ENCODE measurements around the gene CRAMP1.
"Not testable (repeated sequence)": the region's sequence is repeated elsewhere in the genome, so short reads cannot be mapped to it uniquely, and the experiment has no call there.

CRAMP1 gene

DNA sequence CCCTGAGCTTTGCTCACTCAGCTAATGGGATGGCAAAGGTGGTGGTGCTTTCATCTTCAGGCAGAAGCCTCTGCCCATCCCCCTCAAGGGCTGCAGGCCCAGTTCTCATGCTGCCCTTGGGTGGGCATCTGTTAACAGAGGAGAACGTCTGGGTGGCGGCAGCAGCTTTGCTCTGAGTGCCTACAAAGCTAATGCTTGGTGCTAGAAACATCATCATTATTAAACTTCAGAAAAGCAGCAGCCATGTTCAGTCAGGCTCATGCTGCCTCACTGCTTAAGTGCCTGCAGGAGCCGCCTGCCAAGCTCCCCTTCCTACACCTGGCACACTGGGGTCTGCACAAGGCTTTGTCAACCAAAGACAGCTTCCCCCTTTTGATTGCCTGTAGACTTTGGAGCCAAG, 88.1 kb downstream of the CRAMP1 start:
- DNase-seq (ENCODE audit: low read depth, low spot score): no peak
- H3K4me3 ChIP-seq (ENCODE audit: low read length): no peak overlapping the region

DNA sequence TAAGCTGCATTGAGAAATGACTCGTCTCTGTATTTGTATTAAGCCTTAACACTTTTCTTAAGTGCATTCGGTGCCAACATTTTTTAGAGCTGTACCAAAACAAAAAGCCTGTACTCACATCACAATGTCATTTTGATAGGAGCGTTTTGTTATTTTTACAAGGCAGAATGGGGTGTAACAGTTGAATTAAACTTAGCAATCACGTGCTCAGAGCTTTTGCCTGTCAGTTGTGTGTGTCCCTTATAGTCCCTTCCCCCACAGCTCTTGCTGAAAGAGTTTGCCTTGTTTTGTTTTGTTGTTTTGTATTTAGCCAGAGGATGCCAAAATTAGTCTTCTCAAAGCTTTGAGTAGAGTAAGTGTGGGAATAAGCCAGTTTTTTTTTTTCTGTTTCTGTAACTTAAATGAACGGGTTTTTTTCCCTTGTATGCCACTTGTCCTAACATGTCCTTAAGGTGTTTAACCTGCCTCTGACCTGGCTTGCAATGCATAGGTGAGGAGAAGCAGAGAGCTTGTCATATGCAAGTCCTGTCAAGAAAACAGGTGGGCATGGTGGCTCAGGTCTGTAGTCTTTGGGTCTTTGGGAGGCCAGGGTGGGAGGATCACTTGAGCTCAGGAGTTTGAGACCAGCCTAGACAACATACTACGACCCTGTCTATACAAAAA, 89.2 kb downstream of the CRAMP1 start:
- H3K4me3 ChIP-seq (ENCODE audit: low read length): no peak overlapping the region
- DNase-seq (ENCODE audit: low read depth, low spot score): no peak

DNA sequence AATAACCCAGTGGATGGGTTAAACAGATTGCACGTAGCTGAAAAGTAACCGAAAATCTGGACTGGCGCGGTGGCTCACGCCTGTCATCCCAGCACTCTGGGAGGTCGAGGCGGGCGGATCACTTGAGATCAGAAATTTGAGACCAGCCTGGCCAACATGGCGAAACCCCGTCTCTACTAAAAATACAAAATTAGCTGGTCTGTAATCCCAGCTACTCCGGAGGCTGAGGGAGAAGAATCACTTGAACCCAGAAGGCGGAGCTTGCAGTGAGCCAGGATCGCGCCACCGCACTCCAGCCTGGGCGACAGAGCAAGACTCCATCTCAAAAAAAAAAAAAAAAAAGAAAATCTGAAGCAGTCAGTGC, 93.1 kb downstream of the CRAMP1 start:
- peak overlapping the region; percentile 88 for H3K4me3 ChIP-seq (ENCODE audit: low read length)
- DNase-seq (ENCODE audit: low read depth, low spot score): not testable (repeated sequence)

DNA sequence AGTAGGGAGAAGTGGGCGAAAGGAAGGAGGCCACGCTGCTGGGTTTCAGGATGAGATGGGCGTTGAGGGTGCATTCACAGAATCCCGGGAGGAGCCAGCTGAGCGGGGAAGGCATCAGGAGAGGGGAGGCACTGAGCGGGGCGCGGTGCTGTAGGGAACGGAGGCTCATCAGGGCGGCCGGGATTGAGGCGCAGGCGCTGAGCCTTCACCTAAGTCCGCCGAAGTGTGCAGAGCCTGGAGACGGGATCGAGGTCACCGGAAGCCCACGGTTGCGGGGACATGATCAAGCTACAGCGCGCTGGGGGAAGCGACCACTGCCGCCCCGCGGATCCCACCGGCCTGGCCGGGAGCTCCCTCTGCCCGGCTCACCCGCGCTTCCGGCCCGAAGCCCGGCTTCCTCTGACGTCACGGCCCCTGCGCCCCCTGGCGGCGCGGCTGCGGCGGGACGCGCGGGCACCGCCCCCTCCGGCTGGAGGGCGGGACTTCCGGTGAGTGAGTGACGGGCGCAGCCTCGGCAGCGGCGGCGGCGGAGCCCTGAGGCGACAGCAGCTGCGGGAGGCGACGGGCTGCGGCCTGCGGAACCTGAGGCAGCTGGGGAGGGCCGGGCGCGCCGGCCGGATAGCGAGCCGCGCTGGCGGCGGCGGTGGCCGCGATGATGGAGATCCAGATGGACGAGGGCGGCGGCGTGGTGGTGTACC, 93.7 kb downstream of the CRAMP1 start, which contains the start of gene MAPK8IP3:
Gene MAPK8IP3, plus strand, starts transcription at position 508 of the 698 bp plus-strand sequence. Its CDS starts 145 bp downstream, at position 653.
- H3K4me3 ChIP-seq (ENCODE audit: low read length): peak within 1 kb of the TSS; percentile 96
- DNase-seq (ENCODE audit: low read depth, low spot score): peak; percentile 78

DNA sequence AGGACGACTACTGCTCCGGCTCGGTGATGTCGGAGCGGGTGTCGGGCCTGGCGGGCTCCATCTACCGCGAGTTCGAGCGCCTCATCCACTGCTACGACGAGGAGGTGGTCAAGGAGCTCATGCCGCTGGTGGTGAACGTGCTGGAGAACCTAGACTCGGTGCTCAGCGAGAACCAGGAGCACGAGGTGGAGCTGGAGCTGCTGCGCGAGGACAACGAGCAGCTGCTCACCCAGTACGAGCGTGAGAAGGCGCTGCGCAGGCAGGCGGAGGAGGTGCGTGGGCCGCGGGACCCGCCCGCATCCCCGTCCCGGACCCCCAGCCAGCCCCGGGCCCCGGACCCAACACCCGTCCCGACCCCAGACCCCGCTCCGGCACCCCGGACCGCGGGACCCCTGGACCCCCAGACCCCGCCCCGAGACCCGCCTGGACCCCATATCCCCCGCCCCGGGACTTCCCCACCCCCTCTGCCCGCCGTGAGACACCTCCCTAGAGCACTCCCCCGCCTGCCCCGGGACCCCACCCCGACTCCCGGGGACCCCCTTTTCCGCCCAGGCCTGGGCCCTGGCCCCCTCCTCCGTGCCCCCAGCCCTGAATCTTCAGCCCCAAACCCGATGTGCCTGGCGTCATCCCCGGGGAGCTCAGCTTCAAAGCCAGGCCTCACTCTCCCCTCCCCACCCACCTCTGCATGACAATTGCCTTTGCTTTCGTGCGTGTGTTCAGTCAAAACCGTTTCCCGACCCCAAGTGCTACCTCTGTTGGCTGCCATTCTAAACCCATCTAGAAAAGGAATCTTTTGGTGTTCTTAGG, 94.4 kb downstream of the CRAMP1 start:
- no peak for DNase-seq (ENCODE audit: low read depth, low spot score)
- peak overlapping the region; percentile 96 for H3K4me3 ChIP-seq (ENCODE audit: low read length)

DNA sequence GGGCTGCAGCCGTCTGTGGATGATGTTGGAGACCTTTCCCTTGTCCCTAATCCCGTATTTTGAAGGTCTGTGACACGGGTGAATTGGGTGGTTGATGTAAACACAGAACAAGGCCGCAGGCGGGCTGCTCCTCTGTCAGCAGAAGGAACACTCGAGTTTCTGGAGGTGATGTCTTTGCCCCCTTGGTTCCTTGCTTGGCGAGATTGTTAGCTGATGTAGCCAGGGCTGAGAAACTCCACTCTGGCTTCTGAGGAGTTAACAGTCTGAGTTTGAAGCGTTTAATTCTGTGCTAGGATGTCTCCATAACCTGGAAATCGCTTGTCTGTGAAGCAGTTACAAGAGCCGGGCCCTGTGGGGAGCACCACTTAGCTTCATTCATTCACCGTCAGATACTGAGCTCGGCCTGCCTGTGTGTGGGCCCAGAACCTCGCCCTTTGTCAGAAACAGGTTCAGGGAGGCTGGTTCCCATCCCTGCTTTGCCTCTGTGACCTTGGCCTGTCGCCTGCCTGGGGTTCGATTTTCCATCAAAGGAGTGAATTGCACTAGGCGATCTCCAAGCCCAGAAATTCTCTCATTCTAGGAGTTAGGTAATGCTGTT, 95.1 kb downstream of the CRAMP1 start:
- H3K4me3 ChIP-seq (ENCODE audit: low read length): peak overlapping the region; percentile 96
- no peak for DNase-seq (ENCODE audit: low read depth, low spot score)

DNA sequence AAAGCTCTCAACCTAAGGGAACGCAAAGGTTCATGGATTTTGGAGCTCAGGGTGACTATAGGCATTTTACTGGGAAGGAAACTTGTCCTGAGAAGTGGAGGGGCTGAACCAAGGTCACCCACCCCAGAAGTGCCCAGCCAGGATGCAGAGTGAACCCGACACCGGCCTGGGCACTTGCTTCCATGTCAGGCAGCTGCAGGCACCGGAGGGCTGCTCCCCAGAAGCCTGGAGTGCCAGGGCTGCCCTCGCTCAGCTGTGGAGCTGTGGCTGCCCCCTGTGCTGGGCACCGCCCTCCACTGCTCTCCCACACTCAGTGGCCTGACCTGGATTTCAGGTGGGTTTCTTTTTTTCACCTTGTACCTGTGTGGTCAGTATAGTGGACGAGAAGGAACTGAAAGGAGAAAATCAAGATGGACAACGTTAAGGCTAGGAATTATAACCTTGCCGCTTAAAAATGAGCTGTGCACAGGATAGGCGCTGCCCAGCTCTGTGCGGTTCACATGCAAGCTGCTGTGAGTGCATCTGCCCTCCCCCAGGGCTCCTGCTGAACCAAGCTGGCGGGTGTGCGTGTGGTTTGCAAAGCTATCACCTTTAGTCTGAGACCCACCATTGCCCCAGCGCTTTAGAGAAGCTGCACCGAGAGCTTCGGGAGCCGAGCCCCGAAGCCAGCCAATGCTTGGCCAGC, 96.1 kb downstream of the CRAMP1 start:
- no peak for DNase-seq (ENCODE audit: low read depth, low spot score)
- no peak overlapping the region for H3K4me3 ChIP-seq (ENCODE audit: low read length)

DNA sequence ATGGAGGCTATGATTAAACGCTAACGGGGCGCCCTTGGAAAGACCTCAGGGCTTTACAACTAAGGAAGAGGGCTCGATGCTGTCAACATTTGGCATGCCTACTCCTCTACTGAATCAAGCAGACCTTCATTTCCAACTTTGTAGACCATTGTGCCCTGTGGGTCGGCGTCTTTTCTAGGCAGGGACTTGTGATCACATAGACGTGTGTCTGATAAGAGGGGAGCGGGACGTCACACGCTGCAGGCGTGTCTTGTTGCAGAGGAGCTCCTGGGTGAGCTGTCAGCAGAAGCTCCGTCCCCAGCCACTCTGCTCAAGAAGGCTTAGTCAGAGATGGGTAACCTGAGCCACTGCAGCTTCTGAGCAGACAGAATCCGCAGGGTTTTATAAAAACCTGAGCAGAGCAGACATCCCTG, 96.6 kb downstream of the CRAMP1 start:
- no peak for DNase-seq (ENCODE audit: low read depth, low spot score)
- no peak overlapping the region for H3K4me3 ChIP-seq (ENCODE audit: low read length)

DNA sequence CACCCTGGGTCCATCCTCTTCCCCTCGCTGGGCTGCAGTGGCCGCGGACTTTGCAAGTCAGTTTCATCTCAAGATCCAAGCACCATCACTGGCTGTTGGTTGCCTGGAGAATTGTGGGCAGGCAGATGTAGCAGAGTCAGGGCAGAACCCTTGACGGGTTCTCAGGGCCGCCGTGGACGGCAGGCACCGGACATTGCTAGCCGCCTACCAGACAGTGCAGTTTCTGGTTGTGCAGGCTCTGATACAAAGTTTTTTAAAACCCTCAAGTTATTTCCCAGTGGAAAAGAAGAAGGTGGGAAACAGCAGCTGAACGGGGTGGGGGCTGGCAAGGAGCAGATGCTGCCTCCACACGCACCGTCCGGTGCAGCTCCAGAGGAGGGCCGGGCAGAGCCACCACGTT, 97.2 kb downstream of the CRAMP1 start:
- no peak overlapping the region for H3K4me3 ChIP-seq (ENCODE audit: low read length)
- no peak for DNase-seq (ENCODE audit: low read depth, low spot score)

DNA sequence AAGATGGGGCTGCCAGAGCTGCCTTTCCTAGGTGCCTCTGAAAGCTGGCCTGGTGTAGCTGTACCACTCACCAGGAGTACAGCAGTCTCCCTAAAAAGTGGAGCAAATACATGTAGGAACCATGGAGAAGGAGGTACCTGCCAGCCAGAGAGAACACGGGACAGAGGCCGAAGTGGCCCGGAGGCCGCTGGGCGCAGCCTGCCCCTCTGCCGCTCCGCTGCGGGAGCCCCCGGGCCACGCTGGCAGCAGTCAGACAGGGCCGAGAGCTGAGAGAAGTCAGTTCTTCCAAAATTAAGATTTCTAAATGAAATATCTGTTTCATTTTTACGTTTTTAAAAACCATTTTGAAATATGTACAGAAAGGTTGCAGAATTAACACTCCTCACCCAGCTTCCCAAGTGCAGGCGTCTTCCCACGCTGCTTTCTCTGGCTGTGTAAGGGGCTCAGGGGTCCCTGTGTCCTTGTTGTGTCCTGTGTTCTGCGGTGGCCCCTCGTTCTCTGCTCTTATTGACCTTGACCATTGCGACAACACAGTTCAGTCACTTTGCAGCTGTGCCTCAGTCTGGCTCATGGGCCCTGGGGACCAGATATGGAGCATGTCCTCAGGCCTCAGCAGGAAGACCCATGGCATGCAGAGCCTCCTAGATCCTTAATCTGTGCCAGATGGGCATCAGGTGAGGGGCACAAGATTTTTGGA, 98.8 kb downstream of the CRAMP1 start:
- no peak for DNase-seq (ENCODE audit: low read depth, low spot score)
- no peak overlapping the region for H3K4me3 ChIP-seq (ENCODE audit: low read length)

DNA sequence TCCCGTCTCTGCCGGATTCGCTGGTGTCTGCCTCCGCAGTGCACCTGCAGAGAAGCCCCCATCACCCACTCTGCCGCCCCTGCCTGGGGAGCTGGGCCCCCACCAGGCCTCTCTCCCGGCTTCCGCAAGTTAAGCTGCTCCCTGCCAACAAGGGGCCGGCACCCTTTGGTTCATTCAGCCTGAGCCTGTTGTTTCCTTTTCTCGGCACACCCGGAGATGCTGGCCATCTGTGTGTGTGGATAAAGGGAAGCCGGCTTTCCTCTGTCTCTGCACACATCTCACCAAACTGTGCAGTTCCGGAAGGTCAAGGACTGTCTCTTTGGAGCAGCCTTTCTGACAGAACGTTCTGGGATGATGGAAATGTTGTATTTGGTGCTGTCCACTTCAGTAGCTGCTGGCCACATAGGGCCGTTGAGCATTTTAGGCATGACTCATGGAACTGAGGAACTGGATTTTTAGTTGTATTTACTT, 100.7 kb downstream of the CRAMP1 start:
- DNase-seq (ENCODE audit: low read depth, low spot score): no peak
- H3K4me3 ChIP-seq (ENCODE audit: low read length): no peak overlapping the region

DNA sequence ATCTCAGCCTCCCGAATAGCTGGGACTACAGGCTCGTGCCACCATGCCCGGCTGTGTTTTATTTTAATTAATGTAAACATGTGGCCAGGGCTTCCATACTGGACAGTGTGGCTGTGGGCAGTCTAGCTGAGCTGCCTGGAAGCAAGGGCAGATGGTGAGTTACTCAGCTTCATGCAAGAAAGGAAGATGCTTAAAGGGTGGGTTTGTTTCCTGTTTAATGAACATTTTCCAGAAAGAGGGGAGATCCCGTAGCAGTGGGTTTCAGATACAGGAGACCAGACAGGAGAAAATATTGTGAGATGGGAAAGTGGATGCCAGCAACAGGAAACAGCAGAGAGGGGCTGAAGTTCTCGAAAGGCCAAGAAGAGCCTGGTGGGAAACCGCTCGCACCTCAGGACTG, 101.2 kb downstream of the CRAMP1 start:
- no peak overlapping the region for H3K4me3 ChIP-seq (ENCODE audit: low read length)
- no peak for DNase-seq (ENCODE audit: low read depth, low spot score)

DNA sequence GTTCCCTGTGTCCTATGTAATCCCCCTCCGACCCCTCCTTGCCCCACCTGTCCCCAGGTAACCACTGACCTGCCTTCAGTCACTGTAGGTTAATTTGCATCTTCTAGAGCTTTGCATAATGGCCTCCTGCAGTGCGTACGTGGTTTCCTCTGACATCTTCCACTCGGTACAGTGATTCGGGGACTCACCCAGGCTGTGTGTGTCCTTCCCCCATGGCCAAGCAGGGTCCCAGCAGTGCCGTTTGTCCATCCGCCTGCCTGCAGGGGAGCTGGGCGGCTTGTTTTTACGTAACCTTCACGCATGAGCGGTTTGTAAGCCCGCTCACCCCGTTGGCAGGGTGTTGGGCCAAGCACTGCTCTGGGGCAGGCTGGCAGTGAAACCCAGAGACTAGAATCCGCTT, 101.8 kb downstream of the CRAMP1 start:
- DNase-seq (ENCODE audit: low read depth, low spot score): no peak
- H3K4me3 ChIP-seq (ENCODE audit: low read length): no peak overlapping the region

DNA sequence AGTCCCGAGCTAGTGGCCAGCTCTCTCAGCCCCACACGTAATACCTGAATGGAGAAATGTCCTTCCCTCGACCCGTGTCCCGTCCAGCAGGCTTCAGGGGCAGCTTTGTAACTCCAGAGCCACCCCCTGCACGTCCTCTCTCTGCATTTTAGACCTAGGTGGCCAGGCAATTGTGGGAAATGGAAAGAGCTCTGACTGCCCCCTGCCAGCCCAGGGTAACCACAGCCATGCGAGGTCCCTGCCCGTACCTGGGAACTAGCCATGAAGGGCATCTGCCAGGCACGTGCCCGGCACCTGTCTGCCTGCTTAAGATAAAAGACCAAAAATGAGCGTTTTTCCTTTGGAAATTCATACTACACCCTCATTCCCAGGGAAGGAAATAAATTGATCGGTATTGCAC, 103.1 kb downstream of the CRAMP1 start:
- no peak overlapping the region for H3K4me3 ChIP-seq (ENCODE audit: low read length)
- no peak for DNase-seq (ENCODE audit: low read depth, low spot score)

DNA sequence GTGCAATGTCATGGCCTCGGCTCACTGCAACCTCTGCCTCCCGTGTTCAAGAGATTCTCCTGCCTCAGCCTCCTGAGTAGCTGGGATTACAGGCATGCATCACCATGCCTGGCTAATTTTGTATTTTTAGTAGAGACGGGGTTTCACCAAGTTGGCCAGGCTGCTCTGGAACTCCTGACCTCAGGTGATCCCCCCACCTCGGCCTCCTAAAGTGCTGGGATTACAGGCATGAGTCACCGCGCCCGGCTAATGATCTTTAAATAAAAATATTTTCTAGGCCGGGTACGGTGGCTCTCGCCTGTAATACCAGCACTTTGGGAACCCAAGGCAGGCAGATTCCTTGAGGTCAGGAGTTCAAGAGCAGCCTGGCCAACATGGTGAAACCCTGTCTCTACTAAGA, 106.1 kb downstream of the CRAMP1 start:
- not testable (repeated sequence) for DNase-seq (ENCODE audit: low read depth, low spot score); H3K4me3 ChIP-seq (ENCODE audit: low read length)

DNA sequence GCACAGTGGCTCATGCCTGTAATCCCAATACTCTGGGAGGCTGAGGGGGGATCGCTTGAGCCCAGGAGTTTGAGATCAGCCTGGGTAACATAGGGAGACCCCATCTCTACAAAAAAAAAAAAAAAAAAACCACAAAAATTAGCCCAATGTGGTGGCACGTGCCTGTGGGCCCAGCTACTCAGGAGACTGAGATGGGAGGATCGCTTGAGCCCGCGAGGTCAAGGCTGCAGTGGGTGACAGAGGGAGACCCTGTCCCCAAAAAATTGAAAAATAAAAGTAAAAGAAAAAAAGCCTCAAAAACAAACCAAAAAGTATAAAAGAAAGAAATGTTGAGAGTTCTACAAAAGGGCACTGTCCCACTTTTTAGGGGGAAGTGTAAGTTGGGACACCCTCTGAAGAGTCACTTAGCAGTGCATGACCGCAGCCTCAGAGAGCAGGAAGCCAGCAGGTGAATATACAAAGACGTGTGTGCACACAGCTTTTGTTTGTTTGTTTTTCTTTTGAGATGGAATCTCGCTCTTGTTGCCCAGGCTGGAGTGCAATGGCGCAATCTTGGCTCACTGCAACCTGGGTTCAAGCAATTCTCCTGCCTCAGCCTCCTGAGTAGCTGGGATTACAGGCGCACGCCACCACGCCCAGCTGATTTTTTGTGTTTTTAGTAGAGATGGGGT, 107.5 kb downstream of the CRAMP1 start:
- H3K4me3 ChIP-seq (ENCODE audit: low read length): not testable (repeated sequence)
- DNase-seq (ENCODE audit: low read depth, low spot score): peak; percentile 27

DNA sequence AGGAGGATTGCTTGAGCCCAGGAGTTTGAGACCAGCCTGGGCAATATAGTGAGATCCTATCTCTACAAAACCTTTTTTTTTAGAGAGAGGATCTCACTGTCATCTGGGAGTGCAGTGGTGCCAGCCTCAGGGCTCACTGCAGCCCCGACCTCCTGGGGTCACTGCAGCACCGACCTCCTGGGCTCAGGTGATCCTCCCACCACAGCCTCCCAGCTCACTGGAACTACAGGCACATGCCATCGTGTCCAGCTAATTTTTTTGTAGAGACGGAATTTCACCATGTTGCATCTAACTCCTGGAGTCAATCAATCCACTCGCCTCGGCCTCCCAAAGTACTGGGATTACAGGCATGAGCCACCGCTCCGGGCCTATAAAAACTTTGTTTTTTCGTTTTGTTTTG, 109.2 kb downstream of the CRAMP1 start:
- H3K4me3 ChIP-seq (ENCODE audit: low read length): no peak overlapping the region

More for the DNA sequence above, 109.2 kb downstream of the CRAMP1 start:
- no peak for DNase-seq (ENCODE audit: low read depth, low spot score)
